SIG-M5 treated with dmso at 0.1 percent for 504 hours (cell line): ENCODE data around the gene KCNAB2.

Source experiments
- DNase-seq: peaks from one replicate; lab custom pipeline; 2025; ENCODE audit not compliant: unreplicated experiment; lab: John Stamatoyannopoulos, UW

The KCNAB2 gene

GRCh38 chr1:6094801-6095505 lies 49.3 kb downstream of the KCNAB2 start:
- DNase-seq, result no peak

GRCh38 chr1:6095511-6096242 lies 50.0 kb downstream of the KCNAB2 start:
- DNase-seq, result no peak

GRCh38 chr1:6096243-6097116 lies 50.8 kb downstream of the KCNAB2 start:
- DNase-seq, result no peak

- DNase-seq, result no peak
These were observed 51.5 kb downstream of the KCNAB2 start for GRCh38 chr1:6097117-6097595.

- DNase-seq, result no peak
These were observed 52.1 kb downstream of the KCNAB2 start for GRCh38 chr1:6097824-6098223.

- no peak for DNase-seq
These were observed 52.9 kb downstream of the KCNAB2 start for GRCh38 chr1:6098303-6099215.

- no peak for DNase-seq
These were observed 53.6 kb downstream of the KCNAB2 start for GRCh38 chr1:6099297-6099696.

- DNase-seq, result no peak
These were observed 54.4 kb downstream of the KCNAB2 start for GRCh38 chr1:6099787-6100765.

- DNase-seq, result no peak
These were observed 55.4 kb downstream of the KCNAB2 start for GRCh38 chr1:6100861-6101783.

GRCh38 chr1:6101826-6102531 lies 56.3 kb downstream of the KCNAB2 start:
- no peak for DNase-seq

- DNase-seq, result no peak
These were observed 56.8 kb downstream of the KCNAB2 start for GRCh38 chr1:6102532-6102845.

GRCh38 chr1:6103111-6103853 lies 57.6 kb downstream of the KCNAB2 start:
- DNase-seq, result no peak

- DNase-seq, result no peak
These were observed 58.3 kb downstream of the KCNAB2 start for GRCh38 chr1:6103854-6104530.

GRCh38 chr1:6104631-6105030 lies 58.9 kb downstream of the KCNAB2 start:
- DNase-seq, result no peak

GRCh38 chr1:6105218-6105679 lies 59.6 kb downstream of the KCNAB2 start:
- DNase-seq, result no peak

GRCh38 chr1:6105763-6106162 lies 60.1 kb downstream of the KCNAB2 start:
- DNase-seq, result no peak
